ENCODE data around the gene VPS13D.

The VPS13D gene

DNA sequence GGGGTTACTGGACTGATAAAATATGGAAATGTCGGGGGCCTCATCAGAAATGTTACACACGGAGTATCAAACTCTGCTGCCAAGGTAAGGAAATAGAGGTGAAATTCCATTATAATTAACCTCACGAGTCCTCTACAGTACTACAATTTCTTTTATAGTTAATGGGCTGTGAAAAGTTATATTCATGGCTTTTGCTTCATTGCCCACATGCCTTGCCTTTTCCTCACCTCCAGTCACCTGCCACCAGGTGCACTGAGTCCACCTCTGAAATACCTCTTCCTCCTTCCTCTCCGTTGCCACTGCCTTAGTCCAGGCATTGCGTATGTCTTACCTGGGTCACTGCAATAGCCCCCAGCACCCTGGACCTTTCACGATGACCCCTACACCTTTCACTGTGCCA lies 186.9 kb downstream of the VPS13D start:
- H3K36me3 ChIP-seq (ENCODE audit: control insufficient read depth in 1 of 2, insufficient read depth in 2 of 2, low read depth in 1 of 2, low read length in 2 of 2) = peaks cover 14 to 64% of the 10 kb centered on the region in 2 experiments
- 99% methylated on average over 3 of the region's 6 CpGs for WGBS

DNA sequence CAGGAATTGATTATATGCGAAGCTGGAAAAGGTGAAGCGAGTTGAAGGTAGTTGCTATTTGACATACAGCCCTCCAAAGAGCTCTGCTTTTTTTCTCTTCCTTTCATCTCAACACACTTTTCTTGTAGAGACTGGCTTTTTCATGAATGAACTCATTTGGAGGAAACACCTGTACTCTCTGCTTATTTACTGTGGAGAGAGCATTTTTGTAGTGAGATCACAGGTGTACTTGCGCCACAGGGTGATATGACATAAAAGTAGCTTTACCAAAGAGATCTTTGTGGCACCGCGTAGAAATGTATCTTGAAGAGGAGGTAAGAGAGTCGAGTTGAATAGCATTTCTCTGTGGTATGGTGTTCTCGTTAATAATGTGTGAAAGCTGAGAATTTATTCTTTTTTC lies 187.6 kb downstream of the VPS13D start:
- Histone ChIP-seq H2BK120ac (ENCODE audit: low read depth, low read length) (no peak overlapping the region), H4K8ac (ENCODE audit: low read length) (no peak overlapping the region), H3K4me1 (ENCODE audit: control insufficient read depth, insufficient read depth, low read depth, low read length) (no peaks in the 10 kb centered on the region), H3K79me1 (replicated peaks; ENCODE audit: low read length, poor library complexity, severe bottlenecking) (peaks cover 2% of the 10 kb centered on the region), H3K23ac (ENCODE audit: low read length in 2 of 2) (no peak overlapping the region), H2BK5ac (ENCODE audit: low read depth, low read length, poor library complexity, severe bottlenecking) (no peak overlapping the region), H4K91ac (ENCODE audit: low read length) (no peak overlapping the region), H3K14ac (ENCODE audit: low read length in 2 of 2) (no peak overlapping the region), H2AFZ (ENCODE audit: low read depth, low read length) (no peak overlapping the region), H3K27ac (ENCODE audit: low read length, poor library complexity, severe bottlenecking) (no peak overlapping the region), H2BK15ac (ENCODE audit: low read depth, poor library complexity, severe bottlenecking) (no peak overlapping the region), H3K18ac (ENCODE audit: low read depth in 1 of 2, low read length in 2 of 2) (no peak overlapping the region), H3K9ac (ENCODE audit: low read length) (no peak overlapping the region), H3K4me3 (ENCODE audit: insufficient read depth in 1 of 2, low read depth in 1 of 2, low read length in 2 of 2) (no peak overlapping the region), H3K4ac (ENCODE audit: low read depth in 1 of 2, low read length in 2 of 2) (no peak overlapping the region), H3K4me2 (ENCODE audit: low read length, poor library complexity, severe bottlenecking) (no peak overlapping the region), H3K9me3 (ENCODE audit: control insufficient read depth, low read length) (no peaks in the 10 kb centered on the region), H3K27me3 (ENCODE audit: control insufficient read depth in 1 of 2, insufficient read depth in 1 of 2, low read length in 2 of 2) (no peaks in the 10 kb centered on the region), H2AK5ac (ENCODE audit: low read length, severe bottlenecking) (no peak overlapping the region), H2BK12ac (ENCODE audit: low read length in 2 of 2) (no peak overlapping the region), H3K36me3 (ENCODE audit: control insufficient read depth in 1 of 2, insufficient read depth in 2 of 2, low read depth in 1 of 2, low read length in 2 of 2) (peaks cover 14 to 59% of the 10 kb centered on the region in 2 experiments)
- DNase-seq = no peak
- WGBS = 98% methylated on average over 6 of the region's 7 CpGs

More for the DNA sequence above, 186.9 kb downstream of the VPS13D start:
- Histone ChIP-seq H3K79me1 (replicated peaks; ENCODE audit: low read length, poor library complexity, severe bottlenecking) (peaks cover 2% of the 10 kb centered on the region), H2BK12ac (ENCODE audit: low read length in 2 of 2) (no peak overlapping the region), H2AK5ac (ENCODE audit: low read length, severe bottlenecking) (no peak overlapping the region), H3K4me1 (ENCODE audit: control insufficient read depth, insufficient read depth, low read depth, low read length) (no peaks in the 10 kb centered on the region), H3K18ac (ENCODE audit: low read depth in 1 of 2, low read length in 2 of 2) (no peak overlapping the region), H2BK5ac (ENCODE audit: low read depth, low read length, poor library complexity, severe bottlenecking) (no peak overlapping the region), H3K27me3 (ENCODE audit: control insufficient read depth in 1 of 2, insufficient read depth in 1 of 2, low read length in 2 of 2) (no peaks in the 10 kb centered on the region), H3K9ac (ENCODE audit: low read length) (no peak overlapping the region), H3K4ac (ENCODE audit: low read depth in 1 of 2, low read length in 2 of 2) (no peak overlapping the region), H3K14ac (ENCODE audit: low read length in 2 of 2) (no peak overlapping the region), H3K27ac (ENCODE audit: low read length, poor library complexity, severe bottlenecking) (no peak overlapping the region), H2AFZ (ENCODE audit: low read depth, low read length) (no peak overlapping the region), H3K9me3 (ENCODE audit: control insufficient read depth, low read length) (no peaks in the 10 kb centered on the region), H4K8ac (ENCODE audit: low read length) (no peak overlapping the region), H3K4me3 (ENCODE audit: insufficient read depth in 1 of 2, low read depth in 1 of 2, low read length in 2 of 2) (no peak overlapping the region), H3K4me2 (ENCODE audit: low read length, poor library complexity, severe bottlenecking) (no peak overlapping the region), H4K91ac (ENCODE audit: low read length) (no peak overlapping the region), H3K23ac (ENCODE audit: low read length in 2 of 2) (no peak overlapping the region), H2BK120ac (ENCODE audit: low read depth, low read length) (no peak overlapping the region), H2BK15ac (ENCODE audit: low read depth, poor library complexity, severe bottlenecking) (no peak overlapping the region)
- no peak for DNase-seq

DNA sequence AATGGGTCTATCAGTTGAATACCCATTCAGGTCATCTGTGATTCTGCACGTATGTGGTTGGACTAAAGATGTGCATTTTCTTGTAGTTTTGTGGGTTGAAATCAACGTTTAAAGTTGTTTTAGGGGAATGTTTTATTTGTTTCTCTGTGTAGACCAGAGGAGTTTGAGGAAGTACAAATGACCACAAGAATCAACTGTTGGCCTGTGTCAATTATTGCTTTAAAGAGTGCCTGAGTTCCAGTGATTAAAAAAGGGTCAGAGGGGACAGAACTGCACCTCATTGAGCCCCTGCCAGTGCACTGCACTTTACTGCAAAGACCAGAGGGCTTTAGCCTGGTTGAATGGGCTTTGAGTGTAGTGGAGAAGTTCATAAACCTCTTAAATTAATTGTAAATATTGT lies 190.3 kb downstream of the VPS13D start:
- no peak overlapping the region for H3K18ac ChIP-seq (ENCODE audit: low read depth in 1 of 2, low read length in 2 of 2)
- no peak overlapping the region for H3K14ac ChIP-seq (ENCODE audit: low read length in 2 of 2)
- H3K27ac ChIP-seq (ENCODE audit: low read length, poor library complexity, severe bottlenecking) = no peak overlapping the region
- H3K23ac ChIP-seq (ENCODE audit: low read length in 2 of 2) = no peak overlapping the region
- no peaks in the 10 kb centered on the region for H3K27me3 ChIP-seq (ENCODE audit: control insufficient read depth in 1 of 2, insufficient read depth in 1 of 2, low read length in 2 of 2)
- no peak overlapping the region for H2BK15ac ChIP-seq (ENCODE audit: low read depth, poor library complexity, severe bottlenecking)
- peaks cover 4% of the 10 kb centered on the region for H3K79me1 ChIP-seq (replicated peaks; ENCODE audit: low read length, poor library complexity, severe bottlenecking)
- 97% methylated on average over 2 of the region's 2 CpGs for WGBS
- no peak overlapping the region for H2AFZ ChIP-seq (ENCODE audit: low read depth, low read length)
- no peak overlapping the region for H3K9ac ChIP-seq (ENCODE audit: low read length)
- no peak for DNase-seq
- H2BK120ac ChIP-seq (ENCODE audit: low read depth, low read length) = no peak overlapping the region
- no peak overlapping the region for H3K4me3 ChIP-seq (ENCODE audit: insufficient read depth in 1 of 2, low read depth in 1 of 2, low read length in 2 of 2)
- no peak overlapping the region for H4K91ac ChIP-seq (ENCODE audit: low read length)
- H4K8ac ChIP-seq (ENCODE audit: low read length) = no peak overlapping the region
- no peaks in the 10 kb centered on the region for H3K9me3 ChIP-seq (ENCODE audit: control insufficient read depth, low read length)
- H3K36me3 ChIP-seq (ENCODE audit: control insufficient read depth in 1 of 2, insufficient read depth in 2 of 2, low read depth in 1 of 2, low read length in 2 of 2) = peaks cover 11 to 52% of the 10 kb centered on the region in 2 experiments
- no peak overlapping the region for H2BK5ac ChIP-seq (ENCODE audit: low read depth, low read length, poor library complexity, severe bottlenecking)
- peaks cover 2% of the 10 kb centered on the region for H3K4me1 ChIP-seq (ENCODE audit: control insufficient read depth, insufficient read depth, low read depth, low read length)
- no peak overlapping the region for H3K4me2 ChIP-seq (ENCODE audit: low read length, poor library complexity, severe bottlenecking)
- no peak overlapping the region for H2AK5ac ChIP-seq (ENCODE audit: low read length, severe bottlenecking)
- no peak overlapping the region for H3K4ac ChIP-seq (ENCODE audit: low read depth in 1 of 2, low read length in 2 of 2)
- no peak overlapping the region for H2BK12ac ChIP-seq (ENCODE audit: low read length in 2 of 2)

DNA sequence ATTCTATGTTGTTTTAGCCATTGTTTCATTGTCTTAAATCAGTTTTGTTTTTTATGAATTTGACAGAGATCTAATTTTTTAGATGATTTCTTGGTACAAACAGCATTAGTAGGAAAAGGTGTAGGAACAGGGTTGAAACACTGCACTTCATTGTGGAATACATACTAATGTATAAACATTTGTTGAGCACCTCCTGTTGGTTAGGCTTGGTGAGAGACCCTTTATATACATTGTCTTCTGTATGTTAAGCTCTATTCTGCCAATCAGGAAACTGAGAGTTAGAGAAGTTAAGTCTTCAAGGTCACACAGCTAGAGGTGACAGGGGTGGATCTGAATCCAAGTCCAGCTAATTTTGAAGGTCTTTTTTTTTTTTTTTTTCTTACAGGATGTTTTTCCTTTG lies 192.7 kb downstream of the VPS13D start:
- H2BK12ac ChIP-seq (ENCODE audit: low read length in 2 of 2) = no peak overlapping the region

More for the DNA sequence above, 192.7 kb downstream of the VPS13D start:
- Histone ChIP-seq H4K91ac (ENCODE audit: low read length) (no peak overlapping the region), H3K79me1 (replicated peaks; ENCODE audit: low read length, poor library complexity, severe bottlenecking) (peaks cover 4% of the 10 kb centered on the region), H3K9ac (ENCODE audit: low read length) (no peak overlapping the region), H3K4ac (ENCODE audit: low read depth in 1 of 2, low read length in 2 of 2) (no peak overlapping the region), H3K27me3 (ENCODE audit: control insufficient read depth in 1 of 2, insufficient read depth in 1 of 2, low read length in 2 of 2) (no peaks in the 10 kb centered on the region), H2BK5ac (ENCODE audit: low read depth, low read length, poor library complexity, severe bottlenecking) (no peak overlapping the region), H3K4me2 (ENCODE audit: low read length, poor library complexity, severe bottlenecking) (no peak overlapping the region), H3K27ac (ENCODE audit: low read length, poor library complexity, severe bottlenecking) (no peak overlapping the region), H3K23ac (ENCODE audit: low read length in 2 of 2) (no peak overlapping the region), H3K4me3 (ENCODE audit: insufficient read depth in 1 of 2, low read depth in 1 of 2, low read length in 2 of 2) (no peak overlapping the region), H3K36me3 (ENCODE audit: control insufficient read depth in 1 of 2, insufficient read depth in 2 of 2, low read depth in 1 of 2, low read length in 2 of 2) (peaks cover 2 to 31% of the 10 kb centered on the region in 2 experiments), H3K4me1 (ENCODE audit: control insufficient read depth, insufficient read depth, low read depth, low read length) (peaks cover 2% of the 10 kb centered on the region), H3K18ac (ENCODE audit: low read depth in 1 of 2, low read length in 2 of 2) (no peak overlapping the region), H4K8ac (ENCODE audit: low read length) (no peak overlapping the region), H2BK15ac (ENCODE audit: low read depth, poor library complexity, severe bottlenecking) (no peak overlapping the region), H2AK5ac (ENCODE audit: low read length, severe bottlenecking) (no peak overlapping the region), H3K14ac (ENCODE audit: low read length in 2 of 2) (no peak overlapping the region), H2AFZ (ENCODE audit: low read depth, low read length) (no peak overlapping the region), H3K9me3 (ENCODE audit: control insufficient read depth, low read length) (no peaks in the 10 kb centered on the region), H2BK120ac (ENCODE audit: low read depth, low read length) (no peak overlapping the region)
- no peak for DNase-seq

Data from mesenchymal stem cell (in vitro differentiated cells and primary cell).